IPS-15b (cell line): Measurements from ENCODE around the gene WDTC1.
"Not testable (repeated sequence)": the region's sequence is repeated elsewhere in the genome, so short reads cannot be mapped to it uniquely, and the experiment has no call there.

ENCODE experiments used
- H3K27me3 ChIP-seq: one replicate; pipeline ENCODE4 v1.6.1; 2013; ENCODE audit warnings: low read length; ENCODE audit not compliant: control insufficient read depth, insufficient read depth
- H3K36me3 ChIP-seq: one replicate; pipeline ENCODE4 v1.6.1; 2013; ENCODE audit warnings: low read length; ENCODE audit not compliant: control insufficient read depth, insufficient read depth
- H3K4me1 ChIP-seq: one replicate; pipeline ENCODE4 v1.6.1; 2013; ENCODE audit warnings: mild to moderate bottlenecking, low read length; ENCODE audit not compliant: control insufficient read depth, insufficient read depth
- H3K4me3 ChIP-seq: one replicate; pipeline ENCODE4 v1.5.1; 2013; ENCODE audit warnings: low read depth, low read length
- H3K9ac ChIP-seq: one replicate; pipeline ENCODE4 v1.6.1; 2013; ENCODE audit warnings: low read depth, mild to moderate bottlenecking, low read length
- H3K9me3 ChIP-seq: one replicate; pipeline ENCODE4 v1.6.1; 2013; ENCODE audit warnings: mild to moderate bottlenecking, low read length; ENCODE audit not compliant: control insufficient read depth, insufficient read depth

The WDTC1 gene

DNA sequence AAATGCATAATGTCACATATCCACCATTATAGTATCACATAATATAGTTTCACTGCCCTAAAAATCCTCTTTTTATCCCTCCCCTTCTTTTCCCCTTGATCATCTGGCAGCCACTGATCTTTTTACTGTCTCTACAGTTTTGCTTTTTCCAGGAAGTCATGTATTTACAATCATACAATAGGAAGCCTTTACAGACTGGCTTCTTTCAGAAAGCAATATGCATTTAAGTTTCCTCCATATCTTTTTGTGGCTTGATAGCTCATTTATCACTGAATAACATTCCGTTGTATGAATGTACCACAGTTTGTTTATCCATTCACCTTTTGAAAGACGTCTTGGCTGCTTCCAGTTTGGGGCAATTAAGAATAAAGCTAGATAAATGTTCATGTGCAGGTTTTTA lies 14.3 kb upstream of the WDTC1 start:
- H3K36me3 ChIP-seq: no peaks in the 10 kb centered on the region
- H3K4me1 ChIP-seq: no peaks in the 10 kb centered on the region
- H3K9me3 ChIP-seq: no peaks in the 10 kb centered on the region
- no peak overlapping the region for H3K4me3 ChIP-seq
- H3K27me3 ChIP-seq: no peaks in the 10 kb centered on the region
- no peak overlapping the region for H3K9ac ChIP-seq

DNA sequence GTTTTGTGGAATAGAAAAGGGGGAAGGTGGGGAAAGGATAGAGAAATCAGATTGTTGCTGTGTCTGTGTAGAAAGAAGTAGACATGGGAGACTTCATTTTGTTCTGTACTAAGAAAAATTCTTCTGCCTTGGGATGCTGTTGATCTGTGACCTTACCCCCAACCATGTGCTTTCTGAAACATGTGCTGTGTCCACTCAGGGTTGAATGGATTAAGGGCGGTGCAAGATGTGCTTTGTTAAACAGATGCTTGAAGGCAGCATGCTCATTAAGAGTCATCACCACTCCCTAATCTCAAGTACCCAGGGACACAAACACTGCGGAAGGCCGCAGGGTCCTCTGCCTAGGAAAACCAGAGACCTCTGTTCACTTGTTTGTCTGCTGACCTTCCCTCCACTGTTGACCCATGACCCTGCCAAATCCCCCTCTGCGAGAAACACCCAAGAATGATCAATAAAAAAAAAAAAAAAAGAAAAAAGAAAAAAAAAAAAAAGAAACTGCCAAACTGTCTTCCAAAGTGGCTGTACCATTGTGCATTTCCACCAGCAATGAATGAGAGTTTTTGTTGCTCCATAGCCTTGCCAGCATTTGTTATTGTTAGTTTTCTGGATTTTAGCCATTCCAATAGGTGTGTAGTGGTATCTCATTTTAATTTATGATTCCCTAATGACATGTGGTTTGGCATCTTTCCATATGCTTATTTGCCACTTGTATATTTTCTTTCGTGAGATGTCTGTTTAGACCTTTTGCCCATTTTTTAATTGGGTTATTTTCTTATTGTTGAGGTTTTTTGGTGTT lies 13.5 kb upstream of the WDTC1 start:
- H3K4me1 ChIP-seq, H3K27me3 ChIP-seq, H3K36me3 ChIP-seq, H3K9ac ChIP-seq, H3K9me3 ChIP-seq, H3K4me3 ChIP-seq: not testable (repeated sequence)

DNA sequence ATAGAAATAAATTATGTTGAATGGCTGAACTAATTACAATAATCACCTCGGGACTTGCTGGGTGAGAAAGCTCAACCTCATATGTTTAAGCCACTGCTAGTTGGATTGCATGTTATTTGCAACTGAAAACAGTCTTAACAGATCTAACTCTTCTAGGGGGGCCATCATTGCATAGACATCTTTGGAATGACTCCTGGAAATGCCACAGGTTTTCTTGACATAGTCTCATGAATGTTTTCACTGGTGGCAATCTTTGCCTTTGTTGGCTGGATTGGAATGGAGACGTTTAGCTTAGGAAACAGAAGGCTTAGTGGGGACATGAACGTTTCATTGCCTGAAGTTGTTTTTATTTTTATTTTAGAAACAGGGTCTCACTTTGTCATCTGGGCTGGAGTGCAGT lies 8.8 kb upstream of the WDTC1 start:
- H3K27me3 ChIP-seq: no peaks in the 10 kb centered on the region
- no peak overlapping the region for H3K4me3 ChIP-seq
- no peaks in the 10 kb centered on the region for H3K36me3 ChIP-seq
- no peaks in the 10 kb centered on the region for H3K9me3 ChIP-seq
- H3K9ac ChIP-seq: no peak overlapping the region
- no peaks in the 10 kb centered on the region for H3K4me1 ChIP-seq

DNA sequence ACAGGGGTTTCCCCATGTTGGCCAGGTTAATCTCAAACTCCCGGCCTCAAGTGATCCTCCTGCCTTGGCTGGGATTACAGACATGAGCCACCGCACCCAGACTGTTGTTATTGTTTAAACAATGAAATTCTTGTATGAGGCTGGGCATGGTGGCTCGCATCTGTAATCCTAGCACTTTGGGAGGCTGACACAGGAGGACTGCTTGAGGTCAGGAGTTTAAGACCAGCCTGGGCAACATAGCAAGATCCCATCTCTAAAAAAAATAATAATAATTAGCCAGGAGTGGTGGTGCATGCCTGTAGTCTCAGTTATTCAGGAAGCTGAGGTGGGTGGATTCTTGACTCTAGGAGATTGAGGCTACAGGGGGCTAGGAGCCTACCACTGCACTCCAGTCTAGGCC lies 6.7 kb upstream of the WDTC1 start:
- Histone ChIP-seq H3K27me3 (no peaks in the 10 kb centered on the region), H3K4me1 (no peaks in the 10 kb centered on the region), H3K9me3 (no peaks in the 10 kb centered on the region), H3K36me3 (no peaks in the 10 kb centered on the region), H3K9ac (no peak overlapping the region), H3K4me3 (no peak overlapping the region)

DNA sequence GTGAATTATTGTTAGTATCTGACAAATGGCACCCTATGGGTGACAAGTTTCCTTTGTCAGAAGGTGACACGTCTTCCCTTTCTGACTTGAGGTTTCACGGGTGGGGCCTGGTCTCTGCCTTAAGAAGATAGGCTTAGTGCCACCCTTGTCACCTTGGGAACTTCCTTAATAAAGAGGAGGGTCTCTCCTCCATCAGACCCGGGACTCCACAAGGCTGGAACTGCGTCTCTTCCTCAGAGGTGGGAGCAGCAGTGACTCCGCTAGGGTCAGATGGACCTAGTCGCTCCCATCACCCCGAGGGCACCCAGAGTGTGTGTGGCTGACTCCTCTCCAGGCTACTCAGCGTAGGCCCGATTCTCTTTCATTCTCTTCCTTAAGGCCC lies 774 bp upstream of the WDTC1 start:
- H3K9me3 ChIP-seq: no peaks in the 10 kb centered on the region
- H3K4me1 ChIP-seq: peaks cover 3% of the 10 kb centered on the region
- H3K36me3 ChIP-seq: no peaks in the 10 kb centered on the region
- H3K9ac ChIP-seq: peak overlapping the region; percentile 37
- H3K27me3 ChIP-seq: no peaks in the 10 kb centered on the region
- peak overlapping the region; percentile 75 for H3K4me3 ChIP-seq

DNA sequence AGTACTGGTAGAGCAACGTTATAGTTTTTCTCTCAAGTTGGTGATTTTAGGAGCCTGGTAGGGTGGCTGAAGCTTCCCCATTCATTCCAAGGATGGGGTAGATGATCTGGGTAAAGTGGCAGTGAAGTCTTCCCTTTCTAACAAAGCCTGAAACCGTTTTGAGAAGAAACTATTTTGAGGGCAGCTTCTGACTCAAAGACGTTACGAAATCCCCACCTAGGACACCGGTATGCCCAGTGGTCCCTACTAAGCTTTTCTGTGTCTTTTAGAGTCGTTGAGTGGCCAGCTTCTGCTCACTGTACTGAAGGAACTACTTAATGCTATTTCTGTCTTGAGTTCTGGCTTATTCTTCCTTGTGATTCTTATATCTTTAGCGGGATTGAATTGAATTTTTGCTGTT lies 1.4 kb downstream of the WDTC1 start:
- Histone ChIP-seq H3K4me3 (peak overlapping the region; percentile 59), H3K36me3 (no peaks in the 10 kb centered on the region), H3K4me1 (peaks cover 3% of the 10 kb centered on the region), H3K9ac (no peak overlapping the region), H3K9me3 (no peaks in the 10 kb centered on the region), H3K27me3 (no peaks in the 10 kb centered on the region)

DNA sequence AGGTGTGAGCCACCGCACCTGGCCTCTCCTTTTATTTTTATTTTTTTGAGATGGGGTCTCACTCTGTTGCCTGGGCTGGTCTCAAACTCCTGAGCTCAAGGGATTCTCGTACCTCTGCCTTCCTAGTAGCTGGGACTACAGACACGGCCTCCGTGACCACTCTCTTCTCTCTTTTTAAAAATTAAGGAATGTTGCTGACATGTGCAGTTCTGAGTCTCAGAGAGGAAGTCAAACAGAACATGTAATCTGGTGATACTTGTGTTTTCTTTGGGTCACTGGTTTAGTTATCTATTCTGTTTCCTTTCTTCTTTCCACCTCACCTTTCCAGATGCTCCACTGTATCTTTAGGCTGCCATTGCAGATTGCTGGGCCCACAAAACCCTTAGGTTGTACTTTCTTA lies 2.7 kb downstream of the WDTC1 start:
- Histone ChIP-seq H3K9me3 (no peaks in the 10 kb centered on the region), H3K27me3 (no peaks in the 10 kb centered on the region), H3K4me3 (no peak overlapping the region)

DNA sequence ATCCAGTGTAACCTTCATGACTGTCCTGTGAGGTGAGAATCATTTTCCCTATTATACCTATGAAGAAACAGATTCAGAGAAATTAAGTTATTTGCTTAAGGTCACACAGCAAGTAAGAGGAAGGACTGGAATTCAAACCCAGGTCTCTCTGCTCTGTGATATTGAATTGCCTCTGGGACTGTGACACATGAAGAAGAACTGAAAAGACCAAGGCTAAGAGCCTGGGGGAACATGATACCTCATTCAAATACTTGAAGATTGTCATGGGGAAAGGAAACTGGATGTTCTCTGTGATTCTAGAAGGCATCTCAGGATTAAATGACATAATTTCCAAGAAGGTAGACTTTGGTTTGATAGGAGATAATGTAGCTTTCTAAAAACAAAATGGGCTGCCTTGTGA lies 3.6 kb downstream of the WDTC1 start:
- no peaks in the 10 kb centered on the region for H3K36me3 ChIP-seq
- H3K27me3 ChIP-seq: no peaks in the 10 kb centered on the region
- no peak overlapping the region for H3K4me3 ChIP-seq
- H3K9me3 ChIP-seq: no peaks in the 10 kb centered on the region
- H3K9ac ChIP-seq: no peak overlapping the region
- peaks cover 3% of the 10 kb centered on the region for H3K4me1 ChIP-seq

More for the DNA sequence above, 2.7 kb downstream of the WDTC1 start:
- Histone ChIP-seq H3K4me1 (peaks cover 3% of the 10 kb centered on the region), H3K9ac (no peak overlapping the region), H3K36me3 (no peaks in the 10 kb centered on the region)

DNA sequence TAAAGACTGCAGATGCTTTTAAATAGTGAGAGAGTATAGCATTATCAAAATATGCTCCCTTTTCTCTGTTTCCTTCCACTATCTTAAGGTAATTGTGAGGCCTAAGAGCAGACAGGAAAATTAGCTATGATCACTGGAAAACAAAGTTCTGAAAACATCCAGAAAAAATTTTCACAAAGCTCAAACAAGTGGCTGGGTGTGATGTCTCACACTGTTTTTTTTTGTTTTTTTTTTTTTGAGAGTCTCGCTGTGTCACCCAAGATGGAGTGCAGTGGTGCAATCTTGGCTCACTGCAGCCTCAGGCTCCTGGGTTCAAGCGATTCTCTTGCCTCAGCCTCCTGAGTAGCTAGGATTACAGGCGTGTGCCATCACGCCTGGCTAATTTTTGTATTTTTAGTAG lies 7.2 kb downstream of the WDTC1 start:
- no peaks in the 10 kb centered on the region for H3K4me1 ChIP-seq
- no peaks in the 10 kb centered on the region for H3K27me3 ChIP-seq
- no peaks in the 10 kb centered on the region for H3K9me3 ChIP-seq
- H3K9ac ChIP-seq: no peak overlapping the region
- no peaks in the 10 kb centered on the region for H3K36me3 ChIP-seq
- H3K4me3 ChIP-seq: no peak overlapping the region

DNA sequence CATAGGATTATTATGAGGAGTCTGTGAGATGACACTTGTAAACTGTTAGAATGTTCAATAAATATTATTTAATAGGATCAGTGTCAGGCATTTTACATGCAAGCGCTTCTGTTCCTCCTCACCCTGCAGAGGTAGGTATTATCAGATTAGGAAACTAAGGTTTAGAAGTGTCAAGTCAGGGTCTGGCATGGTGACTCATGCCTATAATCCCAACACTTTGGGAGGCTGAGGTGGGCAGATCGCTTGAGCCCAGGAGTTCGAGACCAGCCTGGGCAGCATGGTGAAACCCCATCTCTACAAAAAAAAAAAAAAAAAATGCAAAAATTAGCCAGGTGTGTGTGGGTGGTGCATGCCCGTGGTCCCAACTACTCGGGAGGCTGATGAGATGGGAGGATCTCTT lies 9.2 kb downstream of the WDTC1 start:
- H3K27me3 ChIP-seq, H3K4me1 ChIP-seq, H3K4me3 ChIP-seq, H3K36me3 ChIP-seq, H3K9me3 ChIP-seq, H3K9ac ChIP-seq: not testable (repeated sequence)

DNA sequence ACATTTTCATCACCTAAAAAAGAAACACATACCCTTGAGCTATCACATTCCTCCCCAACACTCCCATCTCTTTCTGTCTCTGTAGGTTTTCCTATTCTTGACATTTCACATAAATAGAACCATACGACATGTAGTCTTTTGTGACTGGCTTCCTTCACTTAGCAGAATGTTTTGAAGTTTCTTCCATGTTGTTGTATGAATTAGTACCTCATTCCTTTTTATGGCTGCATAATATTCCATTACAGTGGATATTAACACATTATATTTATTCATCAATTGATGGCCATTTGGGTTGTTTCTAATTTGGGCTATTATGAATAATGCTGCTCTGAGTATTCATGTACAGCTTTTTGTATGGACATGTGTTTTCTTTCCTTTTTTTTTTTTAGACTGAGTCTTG lies 11.8 kb downstream of the WDTC1 start:
- H3K4me3 ChIP-seq: no peak overlapping the region
- H3K36me3 ChIP-seq: no peaks in the 10 kb centered on the region
- no peaks in the 10 kb centered on the region for H3K27me3 ChIP-seq
- H3K9me3 ChIP-seq: no peaks in the 10 kb centered on the region
- no peaks in the 10 kb centered on the region for H3K4me1 ChIP-seq
- no peak overlapping the region for H3K9ac ChIP-seq

DNA sequence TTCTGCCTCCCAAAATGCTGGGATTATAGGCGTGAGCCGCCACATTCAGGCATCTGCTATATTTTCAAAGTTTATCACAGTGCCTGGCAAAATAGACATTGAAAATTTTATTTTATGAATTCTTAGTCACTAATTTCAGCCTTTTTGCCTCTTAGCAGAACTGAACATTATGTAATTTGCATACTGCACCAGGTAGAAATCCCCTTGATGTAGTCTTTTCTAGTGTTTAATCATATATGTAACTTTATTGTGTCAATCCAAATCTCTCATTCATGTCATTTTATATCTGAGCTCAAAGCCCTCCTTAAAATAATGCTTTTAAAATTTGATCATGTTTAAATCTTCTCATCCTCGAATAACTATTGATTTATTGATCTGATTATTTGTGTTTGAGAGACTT lies 19.2 kb downstream of the WDTC1 start:
- H3K9ac ChIP-seq: no peak overlapping the region
- H3K4me1 ChIP-seq: no peaks in the 10 kb centered on the region
- no peaks in the 10 kb centered on the region for H3K9me3 ChIP-seq
- no peaks in the 10 kb centered on the region for H3K27me3 ChIP-seq
- H3K4me3 ChIP-seq: no peak overlapping the region
- no peaks in the 10 kb centered on the region for H3K36me3 ChIP-seq
